ENCODE measurements around the gene DENND4C.
"Not testable (repeated sequence)": the region's sequence is repeated elsewhere in the genome, so short reads cannot be mapped to it uniquely, and the experiment has no call there.

DNA sequence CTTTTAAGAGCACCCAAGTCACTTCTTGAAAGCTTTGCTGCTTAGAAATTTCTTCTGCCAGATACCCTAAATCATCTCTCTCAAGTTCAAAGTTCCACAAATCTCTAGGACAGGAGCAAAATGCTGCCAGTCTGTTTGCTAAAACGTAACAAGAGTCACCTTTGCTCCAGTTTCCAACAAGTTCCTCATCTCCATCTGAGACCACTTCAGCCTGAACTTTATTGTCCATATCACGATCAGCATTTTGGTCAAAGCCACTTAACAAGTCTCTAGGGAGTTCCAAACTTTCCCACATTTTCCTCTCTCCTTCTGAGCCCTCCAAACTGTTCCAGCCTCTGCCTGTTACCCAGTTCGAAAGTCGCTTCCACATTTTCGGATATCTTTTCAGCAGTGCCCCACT, 21.1 kb downstream of the DENND4C start:
- TF ChIP-seq, protein P1, sequence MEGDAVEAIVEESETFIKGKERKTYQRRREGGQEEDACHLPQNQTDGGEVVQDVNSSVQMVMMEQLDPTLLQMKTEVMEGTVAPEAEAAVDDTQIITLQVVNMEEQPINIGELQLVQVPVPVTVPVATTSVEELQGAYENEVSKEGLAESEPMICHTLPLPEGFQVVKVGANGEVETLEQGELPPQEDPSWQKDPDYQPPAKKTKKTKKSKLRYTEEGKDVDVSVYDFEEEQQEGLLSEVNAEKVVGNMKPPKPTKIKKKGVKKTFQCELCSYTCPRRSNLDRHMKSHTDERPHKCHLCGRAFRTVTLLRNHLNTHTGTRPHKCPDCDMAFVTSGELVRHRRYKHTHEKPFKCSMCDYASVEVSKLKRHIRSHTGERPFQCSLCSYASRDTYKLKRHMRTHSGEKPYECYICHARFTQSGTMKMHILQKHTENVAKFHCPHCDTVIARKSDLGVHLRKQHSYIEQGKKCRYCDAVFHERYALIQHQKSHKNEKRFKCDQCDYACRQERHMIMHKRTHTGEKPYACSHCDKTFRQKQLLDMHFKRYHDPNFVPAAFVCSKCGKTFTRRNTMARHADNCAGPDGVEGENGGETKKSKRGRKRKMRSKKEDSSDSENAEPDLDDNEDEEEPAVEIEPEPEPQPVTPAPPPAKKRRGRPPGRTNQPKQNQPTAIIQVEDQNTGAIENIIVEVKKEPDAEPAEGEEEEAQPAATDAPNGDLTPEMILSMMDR (IDR thresholded peaks at IDR 0.05 in 8 of 11, conservative IDR thresholded peaks at IDR 0.05 in 3 of 11), result not testable (repeated sequence)
- TF ChIP-seq POLR2A, POLR2AphosphoS5 (IDR thresholded peaks at IDR 0.05): not testable (repeated sequence)
